NCI-H2029 (cell line): ENCODE results near the gene FAM111A.

Experiments used
- DNase-seq: peaks from one replicate; lab custom pipeline; 2025; lab: John Stamatoyannopoulos, UW

The FAM111A gene

GRCh38 chr11:59199546-59200422 is 57.1 kb downstream of the FAM111A start:
- no peak for DNase-seq

- no peak for DNase-seq
Observed at GRCh38 chr11:59200423-59200746, 57.7 kb downstream of the FAM111A start.

- DNase-seq: no peak
Observed at GRCh38 chr11:59201353-59201752, 58.7 kb downstream of the FAM111A start.
